NCI-H2196 treated with DMSO at 0.1 percent for 48 hours (cell line): ENCODE results near the gene STYXL1.
"Not testable (repeated sequence)": the region's sequence is repeated elsewhere in the genome, so short reads cannot be mapped to it uniquely, and the experiment has no call there.

ENCODE experiments used
- DNase-seq: peaks from one replicate; lab custom pipeline; 2025; ENCODE audit not compliant: unreplicated experiment; lab: John Stamatoyannopoulos, UW

Gene STYXL1

GRCh38 chr7:76047811-76048667, at the start of gene STYXL1, which contains the start of gene MDH2:
Gene STYXL1 (minus strand): TSS chr7:76048000. CDS start chr7:76030523, 17,477 bp downstream.
Gene MDH2 (plus strand): TSS chr7:76048106. CDS start chr7:76048161, 55 bp downstream.
- peak; percentile 95 for DNase-seq

GRCh38 chr7:76095908-76096307, 48.1 kb upstream of the STYXL1 start:
- DNase-seq, result no peak

- not testable (repeated sequence) for DNase-seq
Measured at GRCh38 chr7:76094326-76094725, 46.5 kb upstream of the STYXL1 start.

GRCh38 chr7:76093531-76093930, 45.7 kb upstream of the STYXL1 start:
- not testable (repeated sequence) for DNase-seq

GRCh38 chr7:76091506-76091905, 43.7 kb upstream of the STYXL1 start:
- DNase-seq, result no peak

- DNase-seq, result no peak
Measured at GRCh38 chr7:76089865-76090475, 42.2 kb upstream of the STYXL1 start.

GRCh38 chr7:76087362-76087791, 39.6 kb upstream of the STYXL1 start:
- DNase-seq, result not testable (repeated sequence)

GRCh38 chr7:76086070-76086469, 38.3 kb upstream of the STYXL1 start:
- DNase-seq, result no peak

- DNase-seq, result not testable (repeated sequence)
Measured at GRCh38 chr7:76084115-76084514, 36.3 kb upstream of the STYXL1 start.

- no peak for DNase-seq
Measured at GRCh38 chr7:76080204-76080603, 32.4 kb upstream of the STYXL1 start.

GRCh38 chr7:76077435-76077834, 29.6 kb upstream of the STYXL1 start:
- no peak for DNase-seq

- no peak for DNase-seq
Measured at GRCh38 chr7:76076995-76077394, 29.2 kb upstream of the STYXL1 start.

- no peak for DNase-seq
Measured at GRCh38 chr7:76074972-76075370, 27.2 kb upstream of the STYXL1 start.

GRCh38 chr7:76074306-76074971, 26.6 kb upstream of the STYXL1 start:
- no peak for DNase-seq

- DNase-seq, result no peak
Measured at GRCh38 chr7:76073335-76073990, 25.7 kb upstream of the STYXL1 start.

- DNase-seq, result no peak
Measured at GRCh38 chr7:76072243-76073148, 24.7 kb upstream of the STYXL1 start.

- no peak for DNase-seq
Measured at GRCh38 chr7:76071316-76072242, 23.8 kb upstream of the STYXL1 start.

- peak; percentile 39 for DNase-seq
Measured at GRCh38 chr7:76069238-76069638, 21.4 kb upstream of the STYXL1 start.
